Astrocyte (in vitro differentiated cells and primary cell): ENCODE data around the gene RBX1.

Experiments
- CTCF ChIP-seq: IDR thresholded peaks from 2 replicates; pipeline ENCODE4 v1.5.1; 2011; ENCODE audit warnings: low read depth, mild to moderate bottlenecking, inconsistent platforms, low read length, moderate library complexity; ENCODE audit not compliant: insufficient read depth
- EZH2 ChIP-seq: IDR thresholded peaks from 2 replicates; pipeline ENCODE4 v1.6.1; 2012; ENCODE audit warnings: mild to moderate bottlenecking, low read length, inconsistent platforms; ENCODE audit not compliant: insufficient read depth

GRCh38 chr22:40979871-40980270 lies 28.7 kb downstream of the RBX1 start:
- no peak for TF ChIP-seq EZH2
- no peak for TF ChIP-seq CTCF
